HCT116 (cell line): ENCODE data around the gene CHRNG. TPM values are rescaled to one million over a fixed set of nuclear protein-coding genes. Genes with fewer than 3 reads are reported as not detected.

Source experiments
- ATAC-seq: fragments of 200-7000 bp; cut with Tn5 transposase; 2 replicates; pipeline ENCODE4 v1.9.1; 2020; ENCODE audit warnings: mild to moderate bottlenecking, moderate library complexity
- BruUV-seq: library from RNA; stranded (reverse); fragments of 400-500 nt; replicated peaks from 2 replicates; lab custom pipeline; 2021; lab: Mats Ljungman, UMichigan
- CTCF ChIA-PET: fragments of 300-600 bp; sonication (Branson Sonifier 250); formaldehyde crosslinking; loops from one replicate; lab custom pipeline; 2021; ENCODE audit warnings: antibody characterized with exemption; lab: Charles Lee
- POLR2A ChIA-PET: fragments of 300-600, 350-600 bp; sonication (Branson Sonifier 250); formaldehyde crosslinking; loops from one replicate; lab custom pipeline; 2021; ENCODE audit warnings: antibody characterized with exemption; lab: Charles Lee
- RAD21 ChIA-PET, 2 experiments: fragments of 300-600 bp; sonication (Branson Sonifier 250); formaldehyde crosslinking; loops; one replicate each; lab custom pipeline; 2023; ENCODE audit warnings: low total read pairs in 2 of 2; ENCODE audit not compliant: uncharacterized antibody in 2 of 2, unreplicated experiment in 2 of 2, low non-redundant PET in 1 of 2; lab: Charles Lee
- DNase-seq: peaks from one replicate; pipeline ENCODE4 v3.0.0-alpha.2; 2010; ENCODE audit warnings: low read depth, low spot score
- H2AFZ ChIP-seq: fragments of 200-600 bp; shearing (Covaris generic), sonication (generic); 2 replicates; pipeline ENCODE4 v1.6.1; 2017; ENCODE audit warnings: low read depth, mixed run types, mixed read lengths, antibody characterized with exemption, low read length; ENCODE audit not compliant: poor library complexity, severe bottlenecking
- H3K27ac ChIP-seq: 2 replicates; pipeline ENCODE4 v1.5.1; 2012; ENCODE audit warnings: low read depth, low read length
- H3K27me3 ChIP-seq: fragments of 200-600 bp; sonication (generic); 2 replicates; pipeline ENCODE4 v1.6.1; 2016; ENCODE audit warnings: mixed run types, low read length, mixed read lengths; ENCODE audit not compliant: insufficient read depth
- H3K36me3 ChIP-seq, 2 experiments: fragments of 200-500 bp in 1 of 2; fragments of 200-600 bp in 1 of 2; sonication (Bioruptor generic) in 1 of 2; sonication (generic) in 1 of 2; 2 replicates each; pipeline versions ENCODE4 v1.5.1 to v1.6.1; 2014 to 2016; ENCODE audit warnings: low read length in 2 of 2, inconsistent platforms in 1 of 2, mixed read lengths in 1 of 2, mixed run types in 1 of 2; ENCODE audit not compliant: insufficient read depth in 2 of 2, control insufficient read depth in 1 of 2
- H3K4me1 ChIP-seq, 2 experiments: fragments of 200-600 bp in 1 of 2; sonication (generic) in 1 of 2; 2 replicates each; pipeline versions ENCODE4 v1.5.1 to v1.6.1; 2012 to 2017; ENCODE audit warnings: low read length in 2 of 2, inconsistent platforms in 1 of 2, mild to moderate bottlenecking in 1 of 2, mixed read lengths in 1 of 2, mixed run types in 1 of 2, moderate library complexity in 1 of 2; ENCODE audit not compliant: insufficient read depth in 2 of 2, control insufficient read depth in 1 of 2
- H3K4me2 ChIP-seq: fragments of 200-600 bp; sonication (generic); 2 replicates; pipeline ENCODE4 v1.6.1; 2017; ENCODE audit warnings: mixed run types, low read length, mixed read lengths
- H3K4me3 ChIP-seq, 2 experiments: fragments of 200-600 bp in 1 of 2; sonication (generic) in 1 of 2; replicated peaks in 1 of 2; 2 replicates each; pipeline ENCODE4 v1.5.1; 2011 to 2016; ENCODE audit warnings: low read length in 2 of 2, control low read depth in 1 of 2, low read depth in 1 of 2, mild to moderate bottlenecking in 1 of 2, mixed read lengths in 1 of 2, mixed run types in 1 of 2
- H3K79me2 ChIP-seq: fragments of 200-600 bp; sonication (generic); 2 replicates; pipeline ENCODE4 v1.6.1; 2017; ENCODE audit warnings: mild to moderate bottlenecking, mixed run types, low read length, moderate library complexity, mixed read lengths; ENCODE audit not compliant: insufficient read depth
- H3K9ac ChIP-seq: fragments of 200-600 bp; sonication (generic); 2 replicates; pipeline ENCODE4 v1.6.1; 2016; ENCODE audit warnings: low read length, mixed read lengths
- H3K9me2 ChIP-seq: fragments of 200-600 bp; sonication (generic), shearing (Covaris generic); 2 replicates; pipeline ENCODE4 v1.6.1; 2017; ENCODE audit warnings: mixed run types, mild to moderate bottlenecking, moderate library complexity; ENCODE audit not compliant: insufficient read depth
- H3K9me3 ChIP-seq, 2 experiments: fragments of 200-500 bp in 1 of 2; fragments of 200-600 bp in 1 of 2; sonication (Bioruptor generic) in 1 of 2; sonication (generic) in 1 of 2; 2 replicates each; pipeline ENCODE4 v1.6.1; 2014 to 2017; ENCODE audit warnings: low read length in 2 of 2, mixed read lengths in 2 of 2, inconsistent platforms in 1 of 2, low read depth in 1 of 2, mild to moderate bottlenecking in 1 of 2, mixed run types in 1 of 2, moderate library complexity in 1 of 2; ENCODE audit not compliant: control insufficient read depth in 1 of 2, insufficient read depth in 1 of 2
- H4K20me1 ChIP-seq: fragments of 200-600 bp; sonication (generic), shearing (Covaris generic); 2 replicates; pipeline ENCODE4 v1.6.1; 2017; ENCODE audit warnings: mixed run types, mild to moderate bottlenecking, moderate library complexity; ENCODE audit not compliant: insufficient read depth
- CBX3 ChIP-seq: IDR thresholded peaks from 2 replicates; pipeline ENCODE4 v1.6.1; 2012; ENCODE audit warnings: low read depth
- CEBPB ChIP-seq: IDR thresholded peaks from 2 replicates; pipeline ENCODE4 v1.6.1; 2012; ENCODE audit warnings: low read depth
- ELF1 ChIP-seq: IDR thresholded peaks from 2 replicates; pipeline ENCODE4 v1.6.1; 2012; ENCODE audit warnings: low read depth, borderline replicate concordance
- EZH2 ChIP-seq: fragments of 200-600 bp; sonication (generic); IDR thresholded peaks from 2 replicates; pipeline ENCODE4 v1.6.1; 2017; ENCODE audit warnings: antibody characterized with exemption, mixed run types
- EZH2phosphoT487 ChIP-seq: fragments of 200-600 bp; IDR thresholded peaks from 2 replicates; pipeline ENCODE4 v1.6.1; 2018; ENCODE audit warnings: antibody characterized with exemption, borderline replicate concordance
- FOSL1 ChIP-seq: IDR thresholded peaks from 2 replicates; pipeline ENCODE4 v1.6.1; 2012; ENCODE audit warnings: low read depth
- MAX ChIP-seq: IDR thresholded peaks from 2 replicates; pipeline ENCODE4 v1.6.1; 2012
- POLR2AphosphoS5 ChIP-seq: IDR thresholded peaks from 2 replicates; pipeline ENCODE4 v1.6.1; 2011; ENCODE audit warnings: mild to moderate bottlenecking, low read depth, low read length, moderate library complexity
- RAD21 ChIP-seq: IDR thresholded peaks from 2 replicates; pipeline ENCODE4 v1.6.1; 2012; ENCODE audit warnings: low read depth, mild to moderate bottlenecking
- SIN3A ChIP-seq: IDR thresholded peaks from 2 replicates; pipeline ENCODE4 v1.6.1; 2012; ENCODE audit warnings: low read depth
- SP1 ChIP-seq: IDR thresholded peaks from 2 replicates; pipeline ENCODE4 v1.6.1; 2012; ENCODE audit warnings: low read depth
- SRF ChIP-seq: IDR thresholded peaks from 2 replicates; pipeline ENCODE4 v1.6.1; 2012; ENCODE audit warnings: low read depth
- TCF7L2 ChIP-seq: IDR thresholded peaks from 2 replicates; pipeline ENCODE4 v1.7.0; 2011; ENCODE audit warnings: borderline replicate concordance, inconsistent platforms; ENCODE audit not compliant: insufficient read depth, insufficient read length; ENCODE audit errors: extremely low read depth
- ZBTB33 ChIP-seq: IDR thresholded peaks from 2 replicates; pipeline ENCODE4 v1.6.1; 2011; ENCODE audit warnings: mild to moderate bottlenecking, low read length, moderate library complexity; ENCODE audit not compliant: insufficient replicate concordance; ENCODE audit errors: extremely low read depth
- ZFX ChIP-seq: fragments of 450-650 bp; IDR thresholded peaks from 2 replicates; pipeline ENCODE4 v1.6.1; 2017
- ZNF274 ChIP-seq: fragments of 200-500 bp; sonication (Bioruptor generic); IDR thresholded peaks from 2 replicates; pipeline ENCODE4 v1.6.1; 2014; ENCODE audit warnings: mild to moderate bottlenecking, low read depth, low read length, inconsistent platforms
- intact Hi-C: fragments of 100-400 bp; cut with micrococcal nuclease; formaldehyde crosslinking; loops from 2 replicates; pipeline ENCODE4 v1.10.0; 2022
- total RNA-seq: library from RNA; stranded (reverse); gene quantifications from one replicate; pipeline ENCODE4 v1.2.1, GENCODE V29; 2021; ENCODE audit not compliant: unreplicated experiment
- TF ChIP-seq, protein P1 (sequence below): IDR thresholded peaks from 2 replicates; pipeline ENCODE4 v1.6.1; 2012; ENCODE audit warnings: low read depth
- TF ChIP-seq, protein P2 (sequence below): IDR thresholded peaks from 2 replicates; pipeline ENCODE4 v1.6.1; 2012

The CHRNG gene
- total RNA-seq, 1 experiment from 2014 or later, result not detected

DNA sequence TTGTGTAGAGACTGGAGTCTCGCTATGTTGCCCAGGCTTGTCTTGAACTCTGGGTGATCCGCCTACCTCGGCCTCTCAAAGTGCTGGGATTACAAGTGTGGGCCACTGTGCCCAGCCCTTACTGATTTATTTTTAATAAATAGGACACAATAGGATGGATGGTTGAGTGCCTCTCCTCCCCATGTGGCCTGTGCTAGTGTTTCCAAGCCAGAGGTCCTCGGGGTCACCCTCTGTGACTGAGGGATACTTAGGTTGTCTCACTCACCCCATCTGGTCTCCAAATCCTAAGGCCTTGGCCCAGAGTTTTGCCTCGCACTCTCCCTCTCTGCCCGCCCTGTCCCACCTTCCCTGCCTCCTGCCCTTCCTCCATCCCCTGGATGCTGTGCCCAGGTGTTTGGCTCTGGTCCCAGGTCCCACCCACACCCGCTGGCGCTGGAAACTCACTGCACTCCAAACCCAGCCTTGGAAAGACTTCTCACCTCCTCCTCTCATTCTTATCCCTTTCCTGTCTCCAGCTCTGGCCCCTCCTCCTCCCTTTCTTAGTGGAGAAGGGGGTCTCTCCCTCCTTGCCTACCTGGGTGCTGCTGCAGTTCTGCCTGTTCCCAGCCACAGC, 47.1 kb upstream of the CHRNG start:
- Histone ChIP-seq H3K4me1 (0 out of 4 replicates have a peak, but pooled peaks cover 0 to 4% of the 10 kb centered on the region in 2 experiments), H3K9me3 (no peaks in the 10 kb centered on the region), H3K9me2 (no peaks in the 10 kb centered on the region), H3K27me3 (no peaks in the 10 kb centered on the region), H3K4me2 (no peak overlapping the region), H3K27ac (no peak overlapping the region), H3K36me3 (no peaks in the 10 kb centered on the region), H4K20me1 (no peaks in the 10 kb centered on the region), H3K79me2 (no peaks in the 10 kb centered on the region), H2AFZ (no peak overlapping the region), H3K9ac (no peak overlapping the region), H3K4me3 (no peak overlapping the region)
- no TSS peak for BruUV-seq
- TF ChIP-seq ZFX (no peak), FOSL1 (no peak), EZH2 (no peak), ZBTB33 (no peak), EZH2phosphoT487 (no peak), SRF (no peak), CEBPB (no peak), CBX3 (no peak), RAD21 (no peak), ZNF274 (no peak), TCF7L2 (no peak), POLR2AphosphoS5 (no peak), SIN3A (no peak), SP1 (no peak), MAX (no peak), ELF1 (no peak)
- TF ChIP-seq, protein P1, sequence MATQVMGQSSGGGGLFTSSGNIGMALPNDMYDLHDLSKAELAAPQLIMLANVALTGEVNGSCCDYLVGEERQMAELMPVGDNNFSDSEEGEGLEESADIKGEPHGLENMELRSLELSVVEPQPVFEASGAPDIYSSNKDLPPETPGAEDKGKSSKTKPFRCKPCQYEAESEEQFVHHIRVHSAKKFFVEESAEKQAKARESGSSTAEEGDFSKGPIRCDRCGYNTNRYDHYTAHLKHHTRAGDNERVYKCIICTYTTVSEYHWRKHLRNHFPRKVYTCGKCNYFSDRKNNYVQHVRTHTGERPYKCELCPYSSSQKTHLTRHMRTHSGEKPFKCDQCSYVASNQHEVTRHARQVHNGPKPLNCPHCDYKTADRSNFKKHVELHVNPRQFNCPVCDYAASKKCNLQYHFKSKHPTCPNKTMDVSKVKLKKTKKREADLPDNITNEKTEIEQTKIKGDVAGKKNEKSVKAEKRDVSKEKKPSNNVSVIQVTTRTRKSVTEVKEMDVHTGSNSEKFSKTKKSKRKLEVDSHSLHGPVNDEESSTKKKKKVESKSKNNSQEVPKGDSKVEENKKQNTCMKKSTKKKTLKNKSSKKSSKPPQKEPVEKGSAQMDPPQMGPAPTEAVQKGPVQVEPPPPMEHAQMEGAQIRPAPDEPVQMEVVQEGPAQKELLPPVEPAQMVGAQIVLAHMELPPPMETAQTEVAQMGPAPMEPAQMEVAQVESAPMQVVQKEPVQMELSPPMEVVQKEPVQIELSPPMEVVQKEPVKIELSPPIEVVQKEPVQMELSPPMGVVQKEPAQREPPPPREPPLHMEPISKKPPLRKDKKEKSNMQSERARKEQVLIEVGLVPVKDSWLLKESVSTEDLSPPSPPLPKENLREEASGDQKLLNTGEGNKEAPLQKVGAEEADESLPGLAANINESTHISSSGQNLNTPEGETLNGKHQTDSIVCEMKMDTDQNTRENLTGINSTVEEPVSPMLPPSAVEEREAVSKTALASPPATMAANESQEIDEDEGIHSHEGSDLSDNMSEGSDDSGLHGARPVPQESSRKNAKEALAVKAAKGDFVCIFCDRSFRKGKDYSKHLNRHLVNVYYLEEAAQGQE, result no peak
- TF ChIP-seq, protein P2, sequence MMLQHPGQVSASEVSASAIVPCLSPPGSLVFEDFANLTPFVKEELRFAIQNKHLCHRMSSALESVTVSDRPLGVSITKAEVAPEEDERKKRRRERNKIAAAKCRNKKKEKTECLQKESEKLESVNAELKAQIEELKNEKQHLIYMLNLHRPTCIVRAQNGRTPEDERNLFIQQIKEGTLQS, result no peak
- ChIA-PET RAD21 (no interaction called here), CTCF (no interaction called here), POLR2A (no interaction called here)
- ATAC-seq (no peak), DNase-seq (no peak)
- intact Hi-C loops, result no loop called here
